Ovary (tissue), 3 donors: Measurements from ENCODE around the gene IQSEC3.

Experiments
- CTCF ChIP-seq, 3 donors: fragments of 450-650 bp in 2 of 3; fragments of 200-600 bp in 1 of 3; IDR thresholded peaks; one replicate each; pipeline versions ENCODE4 v1.5.1 to v1.8.0; 2016 to 2022; ENCODE audit warnings: antibody characterized with exemption in 3 of 3, mild to moderate bottlenecking in 1 of 3
- POLR2A ChIP-seq: fragments of 450-650 bp; IDR thresholded peaks from one replicate; pipeline ENCODE4 v1.6.1; 2017; ENCODE audit warnings: antibody characterized with exemption, mild to moderate bottlenecking, moderate library complexity
- donor health status: DM: no; HTN: no; CAD: no.

- TF ChIP-seq CTCF (IDR thresholded peaks at IDR 0.05) (no peak), POLR2A (no peak)
Observed at GRCh38 chr12:145369-145960, 78.9 kb downstream of the IQSEC3 start.
